OCI-LY3 (cell line): ENCODE data around the gene EMILIN2.
A peak's percentile ranks its signal among the peaks of the same experiment; 100 is the strongest.

Experiments used
- H2AFZ ChIP-seq: fragments of 200-600, 300-600 bp; shearing (Covaris generic); 2 replicates; pipeline ENCODE4 v1.6.0; 2014; ENCODE audit warnings: antibody characterized with exemption, low read depth, low read length
- H3K27ac ChIP-seq: fragments of 200-600, 300-600 bp; sonication (generic); 2 replicates; pipeline ENCODE4 v1.5.1; 2014; ENCODE audit warnings: mild to moderate bottlenecking, low read length, moderate library complexity, mixed read lengths
- H3K27me3 ChIP-seq: fragments of 200-600, 300-600 bp; sonication (generic); 2 replicates; pipeline ENCODE4 v1.6.1; 2014; ENCODE audit warnings: low read depth, low read length, mixed read lengths
- H3K36me3 ChIP-seq: fragments of 200-600, 300-600 bp; sonication (generic); replicated peaks from 2 replicates; pipeline ENCODE3; 2014; ENCODE audit warnings: low read depth, low read length, mixed read lengths
- H3K4me1 ChIP-seq: fragments of 300-600, 200-600 bp; sonication (generic); 2 replicates; pipeline ENCODE4 v1.6.1; 2014; ENCODE audit warnings: low read length, mixed read lengths
- H3K4me2 ChIP-seq: fragments of 200-600, 300-600 bp; sonication (generic); 2 replicates; pipeline ENCODE4 v1.6.1; 2014; ENCODE audit warnings: low read length, mixed read lengths
- H3K4me3 ChIP-seq: fragments of 300-600, 200-600 bp; sonication (generic); 2 replicates; pipeline ENCODE4 v1.5.1; 2014; ENCODE audit warnings: antibody characterized with exemption, mild to moderate bottlenecking, low read length, moderate library complexity
- H3K79me2 ChIP-seq: fragments of 300-600, 200-600 bp; shearing (Covaris generic); 2 replicates; pipeline ENCODE4 v1.6.1; 2014; ENCODE audit warnings: mild to moderate bottlenecking, low read length, mixed read lengths
- H3K9ac ChIP-seq: fragments of 300-600, 200-600 bp; shearing (Covaris generic); 2 replicates; pipeline ENCODE4 v1.6.0; 2014; ENCODE audit warnings: mild to moderate bottlenecking, low read length, moderate library complexity
- H3K9me3 ChIP-seq: fragments of 200-600, 300-600 bp; shearing (Covaris generic); 2 replicates; pipeline ENCODE4 v1.6.1; 2014; ENCODE audit warnings: low read length, mixed read lengths; ENCODE audit not compliant: insufficient read depth
- H4K20me1 ChIP-seq: fragments of 200-600, 300-600 bp; sonication (generic); 2 replicates; pipeline ENCODE4 v1.6.1; 2016; ENCODE audit warnings: low read length, mixed read lengths; ENCODE audit not compliant: insufficient read depth
- CTCF ChIP-seq: fragments of 200-600, 300-600 bp; sonication (generic); IDR thresholded peaks from 2 replicates; pipeline ENCODE4 v1.5.1; 2014; ENCODE audit warnings: antibody characterized with exemption, low read length, low read depth
- EZH2phosphoT487 ChIP-seq: fragments of 200-600 bp; shearing (Covaris generic); IDR thresholded peaks from 2 replicates; pipeline ENCODE4 v1.6.1; 2018; ENCODE audit warnings: antibody characterized with exemption, mixed run types, low read depth

Gene EMILIN2

GRCh38 chr18:2839202-2839601 lies 7.6 kb upstream of the EMILIN2 start:
- no peak overlapping the region for H3K9ac ChIP-seq
- H4K20me1 ChIP-seq: no peaks in the 10 kb centered on the region
- no peak overlapping the region for H3K4me3 ChIP-seq
- TF ChIP-seq EZH2phosphoT487 (no peak), CTCF (no peak)
- no peaks in the 10 kb centered on the region for H3K27me3 ChIP-seq
- no peak overlapping the region for H2AFZ ChIP-seq
- no peak overlapping the region for H3K27ac ChIP-seq
- H3K4me2 ChIP-seq: no peak overlapping the region
- H3K79me2 ChIP-seq: no peaks in the 10 kb centered on the region
- peaks cover 12% of the 10 kb centered on the region for H3K4me1 ChIP-seq
- no peaks in the 10 kb centered on the region for H3K9me3 ChIP-seq
- no peaks in the 10 kb centered on the region for H3K36me3 ChIP-seq

GRCh38 chr18:2840521-2840920 lies 6.3 kb upstream of the EMILIN2 start:
- H3K9me3 ChIP-seq: no peaks in the 10 kb centered on the region

GRCh38 chr18:2843146-2843545 lies 3.7 kb upstream of the EMILIN2 start:
- 0 out of 2 replicates have a peak overlapping the region, but pooled peaks have one; percentile 8 for H3K4me2 ChIP-seq
- no peaks in the 10 kb centered on the region for H3K27me3 ChIP-seq
- H3K27ac ChIP-seq: no peak overlapping the region
- H2AFZ ChIP-seq: no peak overlapping the region
- H3K4me1 ChIP-seq: peaks cover 33% of the 10 kb centered on the region
- H3K79me2 ChIP-seq: peaks cover 13% of the 10 kb centered on the region
- H3K4me3 ChIP-seq: no peak overlapping the region
- TF ChIP-seq CTCF (no peak), EZH2phosphoT487 (no peak)
- no peaks in the 10 kb centered on the region for H3K9me3 ChIP-seq
- H3K36me3 ChIP-seq: peaks cover 3% of the 10 kb centered on the region
- peaks cover 2% of the 10 kb centered on the region; the same call in 1 of the 2 replicates for H4K20me1 ChIP-seq
- no peak overlapping the region for H3K9ac ChIP-seq

More at GRCh38 chr18:2840521-2840920, 6.3 kb upstream of the EMILIN2 start:
- Histone ChIP-seq H3K27ac (no peak overlapping the region), H3K27me3 (no peaks in the 10 kb centered on the region), H3K4me3 (no peak overlapping the region), H3K36me3 (no peaks in the 10 kb centered on the region), H3K79me2 (no peaks in the 10 kb centered on the region), H4K20me1 (no peaks in the 10 kb centered on the region), H2AFZ (no peak overlapping the region), H3K4me1 (peaks cover 25% of the 10 kb centered on the region), H3K4me2 (no peak overlapping the region), H3K9ac (no peak overlapping the region)
- TF ChIP-seq EZH2phosphoT487: no peak
- TF ChIP-seq CTCF: no peak

- Histone ChIP-seq H3K9me3 (no peaks in the 10 kb centered on the region), H3K4me3 (peak overlapping the region; percentile 98; the same call in 1 of the 2 replicates), H3K4me2 (peak overlapping the region; percentile 94), H3K27me3 (no peaks in the 10 kb centered on the region), H2AFZ (no peak overlapping the region), H3K9ac (peak overlapping the region; percentile 100), H3K36me3 (peaks cover 19% of the 10 kb centered on the region), H3K27ac (peak overlapping the region; percentile 87), H3K79me2 (peaks cover 33% of the 10 kb centered on the region), H3K4me1 (peaks cover 45% of the 10 kb centered on the region), H4K20me1 (peaks cover 22% of the 10 kb centered on the region)
- TF ChIP-seq CTCF (no peak), EZH2phosphoT487 (no peak)
Measured at GRCh38 chr18:2845172-2845571, 1.6 kb upstream of the EMILIN2 start.
